C4-2B (cell line): ENCODE measurements around the gene NUDCD2.

ENCODE experiments used
- ZFX ChIP-seq: fragments of 450-650 bp; IDR thresholded peaks from 2 replicates; pipeline ENCODE4 v1.6.1; 2017
- TF ChIP-seq, protein P1 (sequence below): fragments of 450-650 bp; conservative IDR thresholded peaks from 2 replicates; pipeline ENCODE4 v1.5.1; 2017; ENCODE audit warnings: mild to moderate bottlenecking

DNA sequence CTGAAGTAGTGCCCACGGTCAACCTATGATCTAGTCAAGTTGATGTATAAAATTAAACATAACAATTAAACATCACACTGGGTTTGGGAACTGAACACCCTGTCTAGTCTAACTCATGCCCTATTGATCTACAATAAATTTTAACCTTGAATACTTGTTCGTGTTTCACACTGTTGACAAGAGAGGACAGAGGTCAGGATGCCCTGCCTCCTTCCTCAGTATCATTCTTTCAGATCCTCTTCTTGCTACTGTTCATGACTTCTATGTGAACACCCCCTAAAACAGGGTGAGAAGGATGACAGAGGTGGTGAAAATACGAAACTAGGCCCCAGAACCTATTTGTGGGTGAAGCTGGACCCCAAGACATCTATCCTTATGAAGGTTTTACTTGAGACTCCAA lies 37.4 kb upstream of the NUDCD2 start:
- TF ChIP-seq, protein P1, sequence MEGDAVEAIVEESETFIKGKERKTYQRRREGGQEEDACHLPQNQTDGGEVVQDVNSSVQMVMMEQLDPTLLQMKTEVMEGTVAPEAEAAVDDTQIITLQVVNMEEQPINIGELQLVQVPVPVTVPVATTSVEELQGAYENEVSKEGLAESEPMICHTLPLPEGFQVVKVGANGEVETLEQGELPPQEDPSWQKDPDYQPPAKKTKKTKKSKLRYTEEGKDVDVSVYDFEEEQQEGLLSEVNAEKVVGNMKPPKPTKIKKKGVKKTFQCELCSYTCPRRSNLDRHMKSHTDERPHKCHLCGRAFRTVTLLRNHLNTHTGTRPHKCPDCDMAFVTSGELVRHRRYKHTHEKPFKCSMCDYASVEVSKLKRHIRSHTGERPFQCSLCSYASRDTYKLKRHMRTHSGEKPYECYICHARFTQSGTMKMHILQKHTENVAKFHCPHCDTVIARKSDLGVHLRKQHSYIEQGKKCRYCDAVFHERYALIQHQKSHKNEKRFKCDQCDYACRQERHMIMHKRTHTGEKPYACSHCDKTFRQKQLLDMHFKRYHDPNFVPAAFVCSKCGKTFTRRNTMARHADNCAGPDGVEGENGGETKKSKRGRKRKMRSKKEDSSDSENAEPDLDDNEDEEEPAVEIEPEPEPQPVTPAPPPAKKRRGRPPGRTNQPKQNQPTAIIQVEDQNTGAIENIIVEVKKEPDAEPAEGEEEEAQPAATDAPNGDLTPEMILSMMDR, result no peak
- TF ChIP-seq ZFX, result no peak
